Central memory CD8-positive, alpha-beta T cell (primary cell): ENCODE measurements around the gene ADAMTS15.

ENCODE experiments used
- ATAC-seq: fragments of 150-1000 bp; cut with Tn5 transposase; replicated peaks from 2 replicates; pipeline ENCODE4 v1.10.0; 2022; ENCODE audit warnings: mild to moderate bottlenecking, moderate FRiP score, moderate number of reproducible peaks; ENCODE audit not compliant: poor library complexity, severe bottlenecking; ENCODE audit errors: extremely low read depth
- DNase-seq, 2 donors: peaks; one replicate each; pipeline ENCODE4 v3.0.0; 2021; ENCODE audit warnings: low spot score in 2 of 2
- H3K27ac Mint-ChIP-seq: one replicate; pipeline ENCODE4 v1.8.0; 2022; ENCODE audit warnings: low read depth, mild to moderate bottlenecking, moderate library complexity, mixed read lengths
- H3K27me3 Mint-ChIP-seq: one replicate; pipeline ENCODE4 v1.8.0; 2022; ENCODE audit warnings: mixed read lengths
- H3K36me3 Mint-ChIP-seq: one replicate; pipeline ENCODE4 v1.8.0; 2022; ENCODE audit warnings: mild to moderate bottlenecking, moderate library complexity, mixed read lengths; ENCODE audit not compliant: insufficient read depth
- H3K4me1 Mint-ChIP-seq: one replicate; pipeline ENCODE4 v1.8.0; 2022; ENCODE audit warnings: mixed read lengths
- H3K4me3 Mint-ChIP-seq: one replicate; pipeline ENCODE4 v1.8.0; 2022; ENCODE audit warnings: mild to moderate bottlenecking, moderate library complexity, mixed read lengths
- H3K9me3 Mint-ChIP-seq: one replicate; pipeline ENCODE4 v1.8.0; 2022; ENCODE audit warnings: mixed read lengths

The ADAMTS15 gene

DNA sequence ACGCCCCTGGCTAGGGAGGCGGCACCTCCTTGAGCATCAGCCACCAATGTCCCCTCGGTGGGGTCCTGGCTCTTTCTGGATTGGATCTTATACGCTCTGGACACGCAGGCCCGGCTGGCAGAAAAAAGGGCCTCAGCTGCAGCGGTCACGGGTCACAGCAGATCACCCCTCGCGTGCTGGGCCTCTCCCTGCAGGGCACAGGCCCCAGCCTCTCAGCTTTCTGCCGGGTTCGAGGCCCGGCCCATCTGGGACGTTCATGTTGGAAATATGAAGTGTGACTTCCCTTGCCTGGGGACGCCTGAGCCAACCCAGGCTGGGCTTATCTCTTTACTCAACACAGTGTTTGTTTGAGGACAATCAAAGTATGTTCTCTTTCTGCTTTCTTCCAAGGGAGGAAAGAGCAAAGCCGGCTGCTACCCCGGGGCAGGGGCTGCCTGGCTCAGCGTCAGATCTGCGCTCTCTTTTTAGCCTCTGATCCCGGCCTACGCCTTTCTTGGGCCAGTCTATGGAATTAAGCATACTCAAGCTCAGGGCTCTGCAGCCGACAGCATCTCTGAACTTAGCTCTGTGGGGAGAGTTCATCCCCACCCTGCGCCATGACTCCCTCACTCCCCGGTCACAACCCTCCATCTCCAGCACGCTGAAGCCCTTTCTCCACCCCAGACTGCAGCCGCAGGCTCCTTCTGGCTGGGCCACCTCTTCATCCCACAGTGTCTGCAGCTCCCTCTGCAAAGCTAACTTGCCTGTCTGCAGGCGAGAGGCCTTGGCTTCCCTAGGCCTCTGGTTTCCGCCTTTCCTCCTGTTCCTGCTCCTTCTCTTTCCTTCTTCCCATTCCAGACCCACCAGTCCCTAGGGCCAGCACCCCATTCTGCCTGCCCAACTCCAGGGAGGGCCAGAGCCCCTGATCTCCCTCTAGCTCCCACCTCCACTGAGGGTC is 38.8 kb downstream of the ADAMTS15 start:
- DNase-seq: no peak
- Mint-ChIP-seq H3K27me3 (peaks cover 17% of the 10 kb centered on the region), H3K27ac (no peak overlapping the region), H3K9me3 (no peaks in the 10 kb centered on the region), H3K36me3 (no peaks in the 10 kb centered on the region), H3K4me1 (no peaks in the 10 kb centered on the region), H3K4me3 (no peak overlapping the region)
- ATAC-seq: no peak

GRCh38 chr11:130487924-130488815 is 39.7 kb downstream of the ADAMTS15 start:
- no peaks in the 10 kb centered on the region for H3K9me3 Mint-ChIP-seq
- no peak for ATAC-seq
- H3K4me1 Mint-ChIP-seq: no peaks in the 10 kb centered on the region
- H3K27me3 Mint-ChIP-seq: peaks cover 9% of the 10 kb centered on the region
- H3K36me3 Mint-ChIP-seq: no peaks in the 10 kb centered on the region
- DNase-seq: no peak
- H3K4me3 Mint-ChIP-seq: no peak overlapping the region
- no peak overlapping the region for H3K27ac Mint-ChIP-seq

GRCh38 chr11:130488848-130489584 is 40.6 kb downstream of the ADAMTS15 start:
- Mint-ChIP-seq H3K36me3 (no peaks in the 10 kb centered on the region), H3K4me1 (no peaks in the 10 kb centered on the region), H3K27me3 (peaks cover 10% of the 10 kb centered on the region), H3K4me3 (no peak overlapping the region), H3K27ac (no peak overlapping the region), H3K9me3 (no peaks in the 10 kb centered on the region)
- DNase-seq: no peak
- no peak for ATAC-seq

- DNase-seq (no peak), ATAC-seq (no peak)
- Mint-ChIP-seq H3K36me3 (no peaks in the 10 kb centered on the region), H3K4me1 (no peaks in the 10 kb centered on the region), H3K27me3 (peaks cover 17% of the 10 kb centered on the region), H3K27ac (no peak overlapping the region), H3K9me3 (no peaks in the 10 kb centered on the region), H3K4me3 (no peak overlapping the region)
These were observed 41.3 kb downstream of the ADAMTS15 start for GRCh38 chr11:130489716-130490115.

DNA sequence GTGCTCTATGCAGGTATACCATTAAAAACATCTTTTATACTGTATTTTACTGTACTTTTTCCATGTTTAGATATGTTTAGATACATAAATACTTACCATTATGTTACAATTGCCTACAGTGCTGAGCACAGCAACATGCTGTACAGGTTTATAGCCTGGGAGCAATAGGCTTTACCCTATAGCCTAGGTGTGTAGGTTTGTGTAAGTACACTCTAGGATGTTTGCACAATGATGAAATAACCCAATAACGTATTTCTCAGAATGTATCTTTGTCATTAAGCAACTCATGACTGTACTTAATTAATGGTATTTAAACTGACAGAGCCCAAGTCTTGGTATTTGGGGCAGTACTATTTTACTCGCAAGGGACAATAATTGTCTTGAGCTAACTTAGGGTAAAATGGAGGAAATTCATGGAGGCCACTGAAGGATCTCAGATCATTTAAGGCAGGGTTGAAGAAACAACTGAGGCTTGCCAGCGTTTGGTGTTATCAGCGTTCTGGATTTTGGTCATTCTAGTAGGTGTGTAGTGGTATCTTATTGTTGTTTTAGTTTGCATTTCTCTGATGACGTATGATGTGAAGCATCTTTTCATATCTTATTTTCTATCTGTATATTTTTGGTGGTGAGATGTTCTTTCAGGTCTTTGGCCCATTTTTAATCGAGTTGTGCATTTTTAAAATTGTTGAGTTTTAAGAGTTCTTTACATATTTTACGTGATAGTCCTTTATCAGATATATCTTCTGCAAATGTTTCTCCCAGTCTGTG is 42.4 kb downstream of the ADAMTS15 start:
- ATAC-seq (no peak), DNase-seq (no peak)
- Mint-ChIP-seq H3K4me3 (no peak overlapping the region), H3K36me3 (no peaks in the 10 kb centered on the region), H3K27ac (no peak overlapping the region), H3K27me3 (peaks cover 26% of the 10 kb centered on the region), H3K4me1 (no peaks in the 10 kb centered on the region), H3K9me3 (no peaks in the 10 kb centered on the region)

DNA sequence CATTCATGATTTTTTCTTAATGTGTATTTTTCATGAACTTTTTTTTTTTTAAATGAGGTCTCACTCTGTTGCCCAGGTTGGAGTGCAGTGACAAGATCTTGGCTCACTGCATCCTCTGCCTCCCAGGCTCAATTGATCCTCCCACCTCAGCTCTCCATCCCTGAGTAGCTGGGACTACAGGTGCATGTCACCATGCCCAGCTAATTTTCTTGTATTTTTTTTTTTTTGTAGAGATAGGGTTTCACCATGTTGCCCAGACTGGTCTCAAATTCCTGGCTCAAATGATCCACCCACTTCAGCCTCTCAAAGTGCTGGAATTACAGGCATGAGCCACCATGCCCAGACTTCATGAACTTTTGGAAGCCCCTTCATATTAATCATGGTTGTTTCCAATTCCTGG is 49.7 kb downstream of the ADAMTS15 start:
- H3K27me3 Mint-ChIP-seq: peaks cover 58% of the 10 kb centered on the region
- peaks cover 1% of the 10 kb centered on the region for H3K9me3 Mint-ChIP-seq
- H3K4me1 Mint-ChIP-seq: no peaks in the 10 kb centered on the region

DNA sequence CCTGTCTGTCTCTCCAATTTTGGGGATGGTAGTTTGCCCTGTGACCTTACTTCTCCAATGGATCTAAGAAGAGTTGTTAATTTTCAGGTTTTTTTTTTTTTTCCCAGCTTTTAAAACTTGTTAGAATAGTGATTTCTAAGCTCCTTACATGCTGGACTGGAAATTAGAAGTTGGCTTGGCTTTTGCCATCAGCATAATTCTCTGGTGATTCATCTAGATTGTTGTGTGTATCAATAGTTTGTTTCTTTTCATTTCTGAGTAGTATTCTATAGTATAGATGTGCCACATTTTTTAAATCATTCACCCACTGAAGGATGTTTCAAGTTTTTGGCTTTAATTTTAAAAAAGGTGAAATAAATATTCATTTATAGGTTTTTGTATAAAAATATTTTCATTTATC is 51.4 kb downstream of the ADAMTS15 start:
- Mint-ChIP-seq H3K4me3 (no peak overlapping the region), H3K36me3 (no peaks in the 10 kb centered on the region), H3K27me3 (peaks cover 65% of the 10 kb centered on the region), H3K9me3 (peaks cover 9% of the 10 kb centered on the region), H3K27ac (no peak overlapping the region), H3K4me1 (no peaks in the 10 kb centered on the region)
- no peak for DNase-seq
- ATAC-seq: no peak

More for the DNA sequence above, 49.7 kb downstream of the ADAMTS15 start:
- DNase-seq (no peak), ATAC-seq (no peak)
- H3K4me3 Mint-ChIP-seq: no peak overlapping the region
- H3K27ac Mint-ChIP-seq: no peak overlapping the region
- no peaks in the 10 kb centered on the region for H3K36me3 Mint-ChIP-seq

DNA sequence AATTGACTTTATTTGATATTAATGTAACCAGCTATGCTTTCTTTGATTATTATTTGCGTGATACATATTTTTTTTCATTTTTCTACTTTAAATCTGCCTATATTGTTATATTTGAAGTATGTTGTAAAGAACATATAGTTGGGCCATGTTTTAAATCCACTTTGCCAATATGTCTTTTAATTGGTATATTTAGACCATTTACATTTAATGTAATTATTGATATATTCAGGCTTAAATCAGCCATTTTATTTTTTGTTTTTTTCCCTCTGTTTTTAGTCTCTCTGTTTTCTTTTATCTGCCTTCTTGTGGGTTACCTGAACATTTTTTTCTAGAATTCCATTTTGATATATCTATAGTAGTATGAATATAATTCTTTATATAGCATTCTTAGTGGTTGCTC is 55.9 kb downstream of the ADAMTS15 start:
- no peaks in the 10 kb centered on the region for H3K36me3 Mint-ChIP-seq
- ATAC-seq (no peak), DNase-seq (no peak)
- peaks cover 27% of the 10 kb centered on the region for H3K9me3 Mint-ChIP-seq
- H3K4me3 Mint-ChIP-seq: no peak overlapping the region
- peaks cover 73% of the 10 kb centered on the region for H3K27me3 Mint-ChIP-seq
- H3K27ac Mint-ChIP-seq: no peak overlapping the region
- H3K4me1 Mint-ChIP-seq: no peaks in the 10 kb centered on the region

- H3K4me3 Mint-ChIP-seq: no peak overlapping the region
- H3K4me1 Mint-ChIP-seq: no peaks in the 10 kb centered on the region
- no peak for DNase-seq
- H3K27me3 Mint-ChIP-seq: peaks cover 77% of the 10 kb centered on the region
- no peak for ATAC-seq
- no peak overlapping the region for H3K27ac Mint-ChIP-seq
- no peaks in the 10 kb centered on the region for H3K36me3 Mint-ChIP-seq
- peaks cover 24% of the 10 kb centered on the region for H3K9me3 Mint-ChIP-seq
These were observed 60.5 kb downstream of the ADAMTS15 start for GRCh38 chr11:130508913-130509312.

GRCh38 chr11:130509942-130510341 is 61.5 kb downstream of the ADAMTS15 start:
- no peak overlapping the region for H3K27ac Mint-ChIP-seq
- no peak for ATAC-seq

GRCh38 chr11:130510407-130511006 is 62.1 kb downstream of the ADAMTS15 start:
- Mint-ChIP-seq H3K4me1 (no peaks in the 10 kb centered on the region), H3K9me3 (peaks cover 18% of the 10 kb centered on the region), H3K4me3 (no peak overlapping the region), H3K36me3 (no peaks in the 10 kb centered on the region), H3K27ac (no peak overlapping the region), H3K27me3 (peaks cover 77% of the 10 kb centered on the region)
- DNase-seq: no peak
- no peak for ATAC-seq

More at GRCh38 chr11:130509942-130510341, 61.5 kb downstream of the ADAMTS15 start:
- Mint-ChIP-seq H3K4me1 (no peaks in the 10 kb centered on the region), H3K4me3 (no peak overlapping the region), H3K36me3 (no peaks in the 10 kb centered on the region), H3K9me3 (peaks cover 18% of the 10 kb centered on the region), H3K27me3 (peaks cover 77% of the 10 kb centered on the region)
- DNase-seq: no peak
